GM18511 (cell line): ENCODE data around the gene RARA.

Experiments
- ATAC-seq: cut with Tn5 transposase; IDR thresholded peaks from one replicate; pipeline ENCODE4 v1.9.1; 2021; ENCODE audit warnings: mild to moderate bottlenecking, moderate library complexity; ENCODE audit not compliant: unreplicated experiment

RARA gene

GRCh38 chr17:40344421-40345160, 35.6 kb downstream of the RARA start:
- no peak for ATAC-seq

GRCh38 chr17:40345161-40345993, 36.4 kb downstream of the RARA start:
- no peak for ATAC-seq

- no peak for ATAC-seq
Observed at GRCh38 chr17:40345994-40346764, 37.2 kb downstream of the RARA start.

GRCh38 chr17:40346765-40347158, 37.8 kb downstream of the RARA start:
- no peak for ATAC-seq

- no peak for ATAC-seq
Observed at GRCh38 chr17:40347319-40348135, 38.5 kb downstream of the RARA start.

- ATAC-seq, result no peak
Observed at GRCh38 chr17:40348136-40348504, 39.1 kb downstream of the RARA start.

- no peak for ATAC-seq
Observed at GRCh38 chr17:40348562-40349476, 39.8 kb downstream of the RARA start.

GRCh38 chr17:40349477-40349894, 40.5 kb downstream of the RARA start:
- ATAC-seq, result no peak

- no peak for ATAC-seq
Observed at GRCh38 chr17:40349895-40350688, 41.1 kb downstream of the RARA start.

- no peak for ATAC-seq
Observed at GRCh38 chr17:40350689-40351358, 41.8 kb downstream of the RARA start.

GRCh38 chr17:40351359-40352236, 42.6 kb downstream of the RARA start:
- no peak for ATAC-seq

- no peak for ATAC-seq
Observed at GRCh38 chr17:40352237-40352778, 43.3 kb downstream of the RARA start.

- ATAC-seq, result no peak
Observed at GRCh38 chr17:40352779-40353394, 43.9 kb downstream of the RARA start.

- no peak for ATAC-seq
Observed at GRCh38 chr17:40354221-40355122, 45.5 kb downstream of the RARA start.

- ATAC-seq, result no peak
Observed at GRCh38 chr17:40355123-40355803, 46.3 kb downstream of the RARA start.
